Liver (tissue), 9 donors: ENCODE data around the gene ULK2. TPM values are rescaled to one million over a fixed set of nuclear protein-coding genes. Genes with fewer than 3 reads are reported as not detected.
A peak's percentile ranks its signal among the peaks of the same experiment; 100 is the strongest.

Experiments
- DNase-seq: peaks from one replicate; pipeline ENCODE4 v3.0.0-alpha.2; 2017; ENCODE audit warnings: low spot score
- H3K27ac ChIP-seq, 2 donors: one replicate each; pipeline ENCODE4 v1.7.0; 2013; ENCODE audit warnings: inconsistent platforms in 2 of 2, low read length in 2 of 2, control low read depth in 1 of 2, low read depth in 1 of 2, mild to moderate bottlenecking in 1 of 2
- H3K27me3 ChIP-seq, 4 donors: one replicate each; pipeline versions ENCODE4 v1.6.1 to v1.7.0; 2013; ENCODE audit warnings: low read length in 3 of 4, inconsistent platforms in 1 of 4, mild to moderate bottlenecking in 1 of 4, moderate library complexity in 1 of 4; ENCODE audit not compliant: control insufficient read depth in 4 of 4, insufficient read depth in 4 of 4
- H3K36me3 ChIP-seq, 4 donors: one replicate each; pipeline versions ENCODE4 v1.6.1 to v1.7.0; 2013; ENCODE audit warnings: low read length in 3 of 4, mild to moderate bottlenecking in 3 of 4, low read depth in 1 of 4, moderate library complexity in 1 of 4; ENCODE audit not compliant: control insufficient read depth in 4 of 4, insufficient read depth in 3 of 4
- H3K4me1 ChIP-seq, 4 donors: one replicate each; pipeline versions ENCODE4 v1.6.1 to v1.7.0; 2013; ENCODE audit warnings: low read length in 3 of 4, mild to moderate bottlenecking in 3 of 4, moderate library complexity in 1 of 4; ENCODE audit not compliant: control insufficient read depth in 4 of 4, insufficient read depth in 4 of 4
- H3K4me3 ChIP-seq, 3 donors: one replicate each; pipeline versions ENCODE4 v1.6.1 to v1.7.0; 2013; ENCODE audit warnings: low read length in 3 of 3, control low read depth in 1 of 3, low read depth in 1 of 3, mild to moderate bottlenecking in 1 of 3
- H3K9ac ChIP-seq, 2 donors: one replicate each; pipeline ENCODE4 v1.7.0; 2013; ENCODE audit warnings: low read length in 2 of 2, mild to moderate bottlenecking in 2 of 2, moderate library complexity in 2 of 2, control low read depth in 1 of 2, low read depth in 1 of 2
- H3K9me3 ChIP-seq, 4 donors: one replicate each; pipeline versions ENCODE4 v1.6.1 to v1.7.0; 2013; ENCODE audit warnings: low read length in 3 of 4; ENCODE audit not compliant: control insufficient read depth in 4 of 4
- EGR1 ChIP-seq, 2 donors: IDR thresholded peaks; 2 replicates each; pipeline ENCODE4 v1.6.1; 2016 to 2018; ENCODE audit warnings: antibody characterized with exemption in 2 of 2, low read depth in 2 of 2
- FOXA1 ChIP-seq: IDR thresholded peaks from 2 replicates; pipeline ENCODE4 v1.6.1; 2016; ENCODE audit warnings: antibody characterized with exemption
- GABPA ChIP-seq, 2 donors: IDR thresholded peaks in 1 of 2; conservative IDR thresholded peaks in 1 of 2; 2 replicates each; pipeline ENCODE4 v1.6.1; 2016; ENCODE audit warnings: antibody characterized with exemption in 2 of 2, mild to moderate bottlenecking in 1 of 2, moderate library complexity in 1 of 2
- HNF4G ChIP-seq: IDR thresholded peaks from 2 replicates; pipeline ENCODE4 v1.6.1; 2016; ENCODE audit warnings: antibody characterized with exemption
- JUND ChIP-seq, 2 donors: IDR thresholded peaks; 2 replicates each; pipeline ENCODE4 v1.6.1; 2016; ENCODE audit warnings: antibody characterized with exemption in 2 of 2
- NR2F2 ChIP-seq: IDR thresholded peaks from 2 replicates; pipeline ENCODE4 v1.6.1; 2016; ENCODE audit warnings: antibody characterized with exemption
- RAD21 ChIP-seq, 2 donors: IDR thresholded peaks; 2 replicates each; pipeline ENCODE4 v1.6.1; 2016; ENCODE audit warnings: antibody characterized with exemption in 2 of 2, mild to moderate bottlenecking in 2 of 2
- RXRA ChIP-seq, 2 donors: IDR thresholded peaks; 2 replicates each; pipeline ENCODE4 v1.6.1; 2017 to 2018; ENCODE audit warnings: antibody characterized with exemption in 2 of 2, mild to moderate bottlenecking in 1 of 2
- SP1 ChIP-seq: IDR thresholded peaks from 2 replicates; pipeline ENCODE4 v1.6.1; 2018; ENCODE audit warnings: antibody characterized with exemption, mild to moderate bottlenecking
- TAF1 ChIP-seq: conservative IDR thresholded peaks from 2 replicates; pipeline ENCODE4 v1.6.1; 2016; ENCODE audit warnings: antibody characterized with exemption, mild to moderate bottlenecking
- YY1 ChIP-seq: IDR thresholded peaks from 2 replicates; pipeline ENCODE4 v1.6.1; 2016; ENCODE audit warnings: antibody characterized with exemption, mild to moderate bottlenecking
- WGBS: extraction: QIAGEN DNeasy Blood & Tissue Kit; methylation state at CpG from one replicate; pipeline ENCODE4 v1.1.7; 2013; 5-methylcytosine and 5-hydroxymethylcytosine counted together
- polyA plus RNA-seq, 2 donors: library from polyadenylated mRNA; stranded (reverse) in 1 of 2; unstranded in 1 of 2; fragments of 200-250 nt in 1 of 2; fragments of >200 nt in 1 of 2; fragmentation: Nextera tagmentation in 1 of 2; extraction: Ambion mirVana in 1 of 2; gene quantifications; one replicate each; pipeline versions ENCODE4 v1.2.1 to v1.2.3, GENCODE V29; 2013 to 2015
- total RNA-seq, 2 donors: library from RNA; depleted of rRNA; stranded (reverse); fragments of >200 nt; gene quantifications; one replicate each; pipeline ENCODE4 v1.2.3, GENCODE V29; 2014
- TF ChIP-seq, protein P1 (sequence below): IDR thresholded peaks from 2 replicates; pipeline ENCODE4 v1.6.1; 2016; ENCODE audit warnings: antibody characterized with exemption
- TF ChIP-seq, protein P2 (sequence below): IDR thresholded peaks from 2 replicates; pipeline ENCODE4 v1.6.1; 2016; ENCODE audit warnings: antibody characterized with exemption
- TF ChIP-seq, protein P3 (sequence below): IDR thresholded peaks from 2 replicates; pipeline ENCODE4 v1.6.1; 2016; ENCODE audit warnings: antibody characterized with exemption
- TF ChIP-seq, protein P4 (sequence below): IDR thresholded peaks from 2 replicates; pipeline ENCODE4 v1.6.1; 2016; ENCODE audit warnings: antibody characterized with exemption, mild to moderate bottlenecking
- donor health status: healthy.
- donor health status: healthy.
- donor health status: healthy.
- donor health status: healthy.
- donor health status: healthy.

ULK2 gene
- total and polyA plus RNA-seq, 4 donors = 0.89 to 7.9 (median 4.2) TPM

DNA sequence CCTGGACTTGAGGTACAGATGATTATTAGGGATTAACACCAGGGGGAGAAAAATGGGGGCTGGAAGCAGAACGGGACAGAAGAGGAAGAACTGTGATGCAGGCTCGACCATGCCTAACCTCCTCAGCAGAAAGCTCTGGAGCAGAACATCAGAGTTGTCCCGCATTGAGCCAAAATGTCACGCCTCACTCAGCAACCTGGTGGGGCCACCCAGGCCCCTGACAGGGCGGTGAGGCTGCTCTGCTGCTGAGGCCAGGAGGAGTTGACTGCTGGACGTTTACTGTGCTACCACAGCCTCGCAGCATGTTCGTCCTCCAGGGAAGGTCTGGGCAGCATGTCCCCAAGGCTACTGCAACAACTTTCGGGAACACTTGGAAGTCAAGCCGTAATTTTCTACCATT lies 6.5 kb upstream of the ULK2 start:
- WGBS = 91% methylated on average over 10 of the region's 10 CpGs
- H3K27ac ChIP-seq = no peak overlapping the region
- no peaks in the 10 kb centered on the region for H3K4me1 ChIP-seq
- no peaks in the 10 kb centered on the region for H3K36me3 ChIP-seq
- no peak for DNase-seq
- no peak overlapping the region for H3K4me3 ChIP-seq
- H3K27me3 ChIP-seq = no peaks in the 10 kb centered on the region
- no peak overlapping the region for H3K9ac ChIP-seq
- no peaks in the 10 kb centered on the region for H3K9me3 ChIP-seq
- TF ChIP-seq NR2F2 = no peak
- TF ChIP-seq EGR1 (IDR thresholded peaks at IDR 0.05; ENCODE audit: low read depth in 2 of 2) = no peak
- TF ChIP-seq JUND (IDR thresholded peaks at IDR 0.05) = no peak
- TF ChIP-seq, protein P1, sequence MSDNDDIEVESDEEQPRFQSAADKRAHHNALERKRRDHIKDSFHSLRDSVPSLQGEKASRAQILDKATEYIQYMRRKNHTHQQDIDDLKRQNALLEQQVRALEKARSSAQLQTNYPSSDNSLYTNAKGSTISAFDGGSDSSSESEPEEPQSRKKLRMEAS = no peak
- TF ChIP-seq TAF1 = no peak
- TF ChIP-seq YY1 = no peak
- TF ChIP-seq HNF4G = no peak
- TF ChIP-seq, protein P2, sequence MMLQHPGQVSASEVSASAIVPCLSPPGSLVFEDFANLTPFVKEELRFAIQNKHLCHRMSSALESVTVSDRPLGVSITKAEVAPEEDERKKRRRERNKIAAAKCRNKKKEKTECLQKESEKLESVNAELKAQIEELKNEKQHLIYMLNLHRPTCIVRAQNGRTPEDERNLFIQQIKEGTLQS = no peak
- no peak for TF ChIP-seq FOXA1
- no peak for TF ChIP-seq SP1
- no peak for TF ChIP-seq RXRA (IDR thresholded peaks at IDR 0.05)

DNA sequence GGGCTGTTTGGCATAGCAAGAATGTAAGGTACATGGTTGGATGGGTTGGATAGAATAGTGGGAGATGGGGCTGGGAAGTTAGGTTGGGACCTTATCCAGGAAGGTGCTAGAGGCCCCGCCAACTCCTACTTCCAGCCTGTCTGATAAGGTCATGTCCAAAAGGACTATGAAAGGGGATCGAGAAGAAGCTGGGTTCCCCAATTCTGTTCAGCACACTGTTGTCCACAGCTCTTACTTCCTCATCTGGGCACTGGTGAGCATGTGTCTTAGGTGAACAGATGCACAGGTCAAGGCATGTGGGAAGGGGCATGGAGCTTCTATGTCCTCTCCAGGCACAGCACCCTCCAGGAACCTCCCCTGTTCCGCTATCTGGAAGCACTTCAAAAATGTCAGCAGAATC lies 5.6 kb upstream of the ULK2 start:
- TF ChIP-seq, protein P2 = no peak
- no peak for TF ChIP-seq NR2F2
- TF ChIP-seq RAD21 (IDR thresholded peaks at IDR 0.05) = no peak
- TF ChIP-seq GABPA (IDR thresholded peaks at IDR 0.05 in 1 of 2, conservative IDR thresholded peaks at IDR 0.05 in 1 of 2) = no peak
- TF ChIP-seq JUND (IDR thresholded peaks at IDR 0.05) = no peak
- TF ChIP-seq YY1 = no peak
- TF ChIP-seq, protein P3, sequence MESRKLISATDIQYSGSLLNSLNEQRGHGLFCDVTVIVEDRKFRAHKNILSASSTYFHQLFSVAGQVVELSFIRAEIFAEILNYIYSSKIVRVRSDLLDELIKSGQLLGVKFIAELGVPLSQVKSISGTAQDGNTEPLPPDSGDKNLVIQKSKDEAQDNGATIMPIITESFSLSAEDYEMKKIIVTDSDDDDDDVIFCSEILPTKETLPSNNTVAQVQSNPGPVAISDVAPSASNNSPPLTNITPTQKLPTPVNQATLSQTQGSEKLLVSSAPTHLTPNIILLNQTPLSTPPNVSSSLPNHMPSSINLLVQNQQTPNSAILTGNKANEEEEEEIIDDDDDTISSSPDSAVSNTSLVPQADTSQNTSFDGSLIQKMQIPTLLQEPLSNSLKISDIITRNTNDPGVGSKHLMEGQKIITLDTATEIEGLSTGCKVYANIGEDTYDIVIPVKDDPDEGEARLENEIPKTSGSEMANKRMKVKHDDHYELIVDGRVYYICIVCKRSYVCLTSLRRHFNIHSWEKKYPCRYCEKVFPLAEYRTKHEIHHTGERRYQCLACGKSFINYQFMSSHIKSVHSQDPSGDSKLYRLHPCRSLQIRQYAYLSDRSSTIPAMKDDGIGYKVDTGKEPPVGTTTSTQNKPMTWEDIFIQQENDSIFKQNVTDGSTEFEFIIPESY = no peak
- TF ChIP-seq HNF4G = no peak
- no peak for TF ChIP-seq FOXA1
- no peak for TF ChIP-seq TAF1
- TF ChIP-seq SP1 = no peak
- no peak for DNase-seq
- H3K4me3 ChIP-seq = no peak overlapping the region

DNA sequence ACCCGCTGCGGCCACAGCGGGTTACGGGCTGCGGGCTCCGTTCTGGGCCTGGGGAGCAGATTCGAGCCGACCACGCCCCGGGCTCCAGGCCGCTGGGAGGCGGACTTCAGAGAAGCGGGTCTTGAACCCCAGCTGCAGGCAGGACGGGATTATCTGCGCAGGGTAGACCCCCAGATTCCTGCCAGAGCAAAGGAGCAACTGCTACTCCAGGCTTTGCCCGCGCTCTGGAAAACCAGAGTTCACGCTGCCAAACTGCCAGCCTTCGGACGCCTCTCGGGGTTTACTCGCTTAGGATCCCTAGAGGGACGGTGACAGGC lies 301 bp upstream of the ULK2 start:
- no peaks in the 10 kb centered on the region for H3K36me3 ChIP-seq
- TF ChIP-seq, protein P4, sequence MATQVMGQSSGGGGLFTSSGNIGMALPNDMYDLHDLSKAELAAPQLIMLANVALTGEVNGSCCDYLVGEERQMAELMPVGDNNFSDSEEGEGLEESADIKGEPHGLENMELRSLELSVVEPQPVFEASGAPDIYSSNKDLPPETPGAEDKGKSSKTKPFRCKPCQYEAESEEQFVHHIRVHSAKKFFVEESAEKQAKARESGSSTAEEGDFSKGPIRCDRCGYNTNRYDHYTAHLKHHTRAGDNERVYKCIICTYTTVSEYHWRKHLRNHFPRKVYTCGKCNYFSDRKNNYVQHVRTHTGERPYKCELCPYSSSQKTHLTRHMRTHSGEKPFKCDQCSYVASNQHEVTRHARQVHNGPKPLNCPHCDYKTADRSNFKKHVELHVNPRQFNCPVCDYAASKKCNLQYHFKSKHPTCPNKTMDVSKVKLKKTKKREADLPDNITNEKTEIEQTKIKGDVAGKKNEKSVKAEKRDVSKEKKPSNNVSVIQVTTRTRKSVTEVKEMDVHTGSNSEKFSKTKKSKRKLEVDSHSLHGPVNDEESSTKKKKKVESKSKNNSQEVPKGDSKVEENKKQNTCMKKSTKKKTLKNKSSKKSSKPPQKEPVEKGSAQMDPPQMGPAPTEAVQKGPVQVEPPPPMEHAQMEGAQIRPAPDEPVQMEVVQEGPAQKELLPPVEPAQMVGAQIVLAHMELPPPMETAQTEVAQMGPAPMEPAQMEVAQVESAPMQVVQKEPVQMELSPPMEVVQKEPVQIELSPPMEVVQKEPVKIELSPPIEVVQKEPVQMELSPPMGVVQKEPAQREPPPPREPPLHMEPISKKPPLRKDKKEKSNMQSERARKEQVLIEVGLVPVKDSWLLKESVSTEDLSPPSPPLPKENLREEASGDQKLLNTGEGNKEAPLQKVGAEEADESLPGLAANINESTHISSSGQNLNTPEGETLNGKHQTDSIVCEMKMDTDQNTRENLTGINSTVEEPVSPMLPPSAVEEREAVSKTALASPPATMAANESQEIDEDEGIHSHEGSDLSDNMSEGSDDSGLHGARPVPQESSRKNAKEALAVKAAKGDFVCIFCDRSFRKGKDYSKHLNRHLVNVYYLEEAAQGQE = no peak
- TF ChIP-seq FOXA1 (no peak), RAD21 (IDR thresholded peaks at IDR 0.05) (no peak)
- H3K27ac ChIP-seq = no peak overlapping the region
- peaks cover 5 to 14% (median 7%) of the 10 kb centered on the region in 4 donors for H3K4me1 ChIP-seq
- H3K9me3 ChIP-seq = no peaks in the 10 kb centered on the region
- no peak for DNase-seq
- peak overlapping the region in 1 of 2 donors; percentile 77 for H3K9ac ChIP-seq
- no peaks in the 10 kb centered on the region for H3K27me3 ChIP-seq
- H3K4me3 ChIP-seq = peak overlapping the region in 2 of 3 donors; percentile 38 to 96
- WGBS = 48% methylated on average over 23 of the region's 23 CpGs

More for the DNA sequence above, 5.6 kb upstream of the ULK2 start:
- WGBS = 89% methylated on average over 3 of the region's 3 CpGs
- Histone ChIP-seq H3K9ac (no peak overlapping the region), H3K9me3 (no peaks in the 10 kb centered on the region), H3K36me3 (no peaks in the 10 kb centered on the region), H3K27ac (no peak overlapping the region), H3K27me3 (no peaks in the 10 kb centered on the region), H3K4me1 (no peaks in the 10 kb centered on the region)
